H1 (cell line): ENCODE results near the gene TBX15. TPM values are rescaled to one million over a fixed set of nuclear protein-coding genes. Genes with fewer than 3 reads are reported as not detected.

ENCODE experiments used
- CTCF ChIA-PET: fragments of 300-600 bp; sonication (Branson Sonifier 250); formaldehyde crosslinking; loops from one replicate; lab custom pipeline; 2021; ENCODE audit not compliant: partially characterized antibody; lab: Charles Lee
- POLR2A ChIA-PET: fragments of 300-600 bp; sonication (Branson Sonifier 250); formaldehyde crosslinking; loops from one replicate; lab custom pipeline; 2021; ENCODE audit warnings: inconsistent platforms; ENCODE audit not compliant: partially characterized antibody; lab: Charles Lee
- DNase-seq, 2 experiments: peaks; one replicate each; pipeline versions ENCODE4 v3.0.0 to v3.0.0-alpha.2; 2010 to 2022; ENCODE audit warnings: low spot score in 2 of 2, low read depth in 1 of 2, mixed read lengths in 1 of 2
- FAIRE-seq: peaks from 2 replicates; lab custom pipeline; 2011; peaks lifted over from hg19 to GRCh38; lab: Jason Lieb, UNC
- H2AFZ ChIP-seq: 2 replicates; pipeline ENCODE4 v1.8.1; 2012; ENCODE audit warnings: low read length, inconsistent platforms
- H2AK5ac ChIP-seq: 2 replicates; pipeline ENCODE4 v1.6.1; 2013; ENCODE audit warnings: low read depth, low read length
- H2BK120ac ChIP-seq: replicated peaks from 2 replicates; pipeline ENCODE3; 2013; ENCODE audit warnings: low read depth, low read length, inconsistent platforms
- H2BK12ac ChIP-seq: 2 replicates; pipeline ENCODE4 v1.6.1; 2013; ENCODE audit warnings: low read depth, low read length
- H2BK15ac ChIP-seq: 2 replicates; pipeline ENCODE4 v1.6.1; 2013; ENCODE audit warnings: low read length
- H2BK20ac ChIP-seq: 2 replicates; pipeline ENCODE4 v1.6.1; 2013; ENCODE audit warnings: low read length
- H2BK5ac ChIP-seq: 2 replicates; pipeline ENCODE4 v1.6.1; 2013; ENCODE audit warnings: low read depth, low read length
- H3K14ac ChIP-seq: 2 replicates; pipeline ENCODE4 v1.6.1; 2013; ENCODE audit warnings: inconsistent platforms; ENCODE audit not compliant: insufficient read length
- H3K18ac ChIP-seq: 2 replicates; pipeline ENCODE4 v1.6.1; 2013; ENCODE audit warnings: low read length; ENCODE audit errors: extremely low read depth
- H3K23ac ChIP-seq: 2 replicates; pipeline ENCODE4 v1.6.1; 2013; ENCODE audit warnings: inconsistent platforms; ENCODE audit not compliant: insufficient read length
- H3K23me2 ChIP-seq: 2 replicates; pipeline ENCODE4 v1.6.1; 2013; ENCODE audit warnings: low read depth, low read length
- H3K27ac ChIP-seq: 2 replicates; pipeline ENCODE4 v1.6.1; 2011; ENCODE audit warnings: low read depth, low read length, inconsistent platforms
- H3K27me3 ChIP-seq, 4 experiments: replicated peaks in 1 of 4; 1 replicate in 1 of 4; 2 replicates in 3 of 4; pipeline versions ENCODE4 v1.6.1 to v1.8.1; 2011 to 2013; ENCODE audit warnings: low read length in 3 of 4, mild to moderate bottlenecking in 3 of 4, inconsistent platforms in 2 of 4, mixed read lengths in 2 of 4, moderate library complexity in 1 of 4; ENCODE audit not compliant: control insufficient read depth in 3 of 4, insufficient read depth in 3 of 4; ENCODE audit errors: extremely low read depth in 1 of 4
- H3K36me3 ChIP-seq, 4 experiments: 2 replicates each; pipeline versions ENCODE4 v1.6.1 to v1.8.1; 2011 to 2013; ENCODE audit warnings: mild to moderate bottlenecking in 4 of 4, low read length in 3 of 4, moderate library complexity in 2 of 4, control low read depth in 1 of 4, inconsistent platforms in 1 of 4; ENCODE audit not compliant: insufficient read depth in 4 of 4, control insufficient read depth in 2 of 4
- H3K4ac ChIP-seq: replicated peaks from 2 replicates; pipeline ENCODE3; 2013; ENCODE audit warnings: low read length, low read depth, mixed read lengths, inconsistent platforms; ENCODE audit not compliant: insufficient read length
- H3K4me1 ChIP-seq, 4 experiments: replicated peaks in 1 of 4; 1 replicate in 1 of 4; 2 replicates in 3 of 4; pipeline versions ENCODE4 v1.6.1 to v1.8.1; 2011 to 2013; ENCODE audit warnings: low read length in 3 of 4, inconsistent platforms in 2 of 4, mixed read lengths in 1 of 4; ENCODE audit not compliant: insufficient read depth in 4 of 4, control insufficient read depth in 3 of 4
- H3K4me2 ChIP-seq, 2 experiments: 2 replicates each; pipeline versions ENCODE4 v1.6.1 to v1.8.1; 2011 to 2013; ENCODE audit warnings: low read depth in 2 of 2, low read length in 2 of 2, control low read depth in 1 of 2, inconsistent platforms in 1 of 2, mild to moderate bottlenecking in 1 of 2; ENCODE audit not compliant: insufficient read depth in 1 of 2
- H3K4me3 ChIP-seq, 4 experiments: fragments of 200-600, 300-600 bp in 1 of 4; sonication (generic), shearing (Covaris generic), sonication (Bioruptor Twin) in 1 of 4; 2 replicates each; pipeline versions ENCODE4 v1.5.1 to v1.8.1; 2011 to 2016; ENCODE audit warnings: low read length in 4 of 4, low read depth in 3 of 4, control low read depth in 2 of 4, inconsistent platforms in 2 of 4, mild to moderate bottlenecking in 2 of 4, mixed read lengths in 1 of 4, moderate library complexity in 1 of 4; ENCODE audit not compliant: insufficient read depth in 2 of 4; ENCODE audit errors: extremely low read depth in 1 of 4
- H3K56ac ChIP-seq: replicated peaks from 2 replicates; pipeline ENCODE3; 2013; ENCODE audit warnings: low read depth, mild to moderate bottlenecking, mixed read lengths, low read length, inconsistent platforms; ENCODE audit not compliant: insufficient read length
- H3K79me1 ChIP-seq: 2 replicates; pipeline ENCODE4 v1.6.1; 2013; ENCODE audit warnings: low read depth, low read length, control low read depth
- H3K79me2 ChIP-seq, 2 experiments: 2 replicates each; pipeline versions ENCODE4 v1.6.1 to v1.8.1; 2012 to 2013; ENCODE audit warnings: low read length in 2 of 2, mild to moderate bottlenecking in 2 of 2, inconsistent platforms in 1 of 2; ENCODE audit not compliant: insufficient read depth in 2 of 2, control insufficient read depth in 1 of 2
- H3K9ac ChIP-seq, 4 experiments: replicated peaks in 1 of 4; 1 replicate in 1 of 4; 2 replicates in 3 of 4; pipeline versions ENCODE4 v1.6.1 to v1.8.1; 2011 to 2013; ENCODE audit warnings: low read depth in 3 of 4, low read length in 3 of 4, control low read depth in 2 of 4, mild to moderate bottlenecking in 2 of 4, moderate library complexity in 2 of 4, inconsistent platforms in 1 of 4; ENCODE audit errors: extremely low read depth in 1 of 4
- H3K9me3 ChIP-seq, 2 experiments: 2 replicates each; pipeline versions ENCODE4 v1.6.1 to v1.8.1; 2012 to 2013; ENCODE audit warnings: mild to moderate bottlenecking in 2 of 2, moderate library complexity in 2 of 2, control low read depth in 1 of 2, inconsistent platforms in 1 of 2, low read depth in 1 of 2, low read length in 1 of 2, mixed read lengths in 1 of 2; ENCODE audit not compliant: insufficient read depth in 2 of 2
- H4K20me1 ChIP-seq, 2 experiments: replicated peaks in 1 of 2; 2 replicates each; pipeline versions ENCODE3 to v1.8.1; 2011 to 2013; ENCODE audit warnings: inconsistent platforms in 2 of 2, low read length in 2 of 2, mild to moderate bottlenecking in 1 of 2; ENCODE audit not compliant: insufficient read depth in 2 of 2, control insufficient read depth in 1 of 2
- H4K5ac ChIP-seq: 2 replicates; pipeline ENCODE4 v1.6.1; 2013; ENCODE audit warnings: low read length, low read depth, mixed read lengths, inconsistent platforms; ENCODE audit not compliant: insufficient read length
- H4K8ac ChIP-seq: 2 replicates; pipeline ENCODE4 v1.8.0; 2013; ENCODE audit warnings: mild to moderate bottlenecking, moderate library complexity, low read length, inconsistent platforms; ENCODE audit not compliant: insufficient read depth; ENCODE audit errors: extremely low read depth
- H4K91ac ChIP-seq: replicated peaks from 2 replicates; pipeline ENCODE3; 2013; ENCODE audit warnings: low read length, mixed read lengths, inconsistent platforms; ENCODE audit not compliant: insufficient read length
- KDM1A ChIP-seq: fragments of 200-600, 300-600 bp; sonication (generic); IDR thresholded peaks from 2 replicates; pipeline ENCODE4 v1.7.1; 2016; ENCODE audit warnings: mild to moderate bottlenecking, low read length, borderline replicate concordance
- SUZ12 ChIP-seq: fragments of 200-600 bp; sonication (generic); IDR thresholded peaks from 2 replicates; pipeline ENCODE4 v1.6.1; 2012; ENCODE audit warnings: mild to moderate bottlenecking, inconsistent platforms, low read length, moderate library complexity, mixed read lengths
- WGBS, 2 experiments: shearing (Covaris generic) in 1 of 2; methylation state at CpG; one replicate each; pipeline versions ENCODE4 v1.1.6 to v1.1.7; 2013 to 2015; ENCODE audit warnings: low lambda C conversion rate in 2 of 2, mixed read lengths in 2 of 2, inconsistent platforms in 1 of 2, low coverage in 1 of 2, missing lambda C conversion rate in 1 of 2; ENCODE audit not compliant: insufficient replicate concordance in 2 of 2, insufficient coverage in 1 of 2, insufficient read length in 1 of 2; ENCODE audit errors: extremely low coverage in 1 of 2, missing lambda C conversion rate in 1 of 2; 5-methylcytosine and 5-hydroxymethylcytosine counted together
- polyA plus RNA-seq, 7 experiments: library from polyadenylated mRNA; depleted of rRNA in 3 of 7; stranded (reverse) in 5 of 7; unstranded in 2 of 7; fragments of >200 nt in 5 of 7; fragments of 200-250 nt in 2 of 7; gene quantifications; 1 replicate in 5 of 7; 2 replicates in 1 of 7; 4 replicates in 1 of 7; pipeline versions ENCODE4 v1.2.1 to v1.2.3, GENCODE V29; 2011 to 2013; ENCODE audit warnings: missing spikeins in 2 of 7, mixed read lengths in 2 of 7
- total RNA-seq: library from RNA; stranded (reverse); fragmentation: NEBNext Ultra II Directional; extraction: Animal tissue kit (Norgen Biotek cat#: 25700); gene quantifications from 2 replicates; pipeline ENCODE4 v1.2.1, GENCODE V29; 2021

The TBX15 gene
- total and polyA plus RNA-seq, 2 of the 8 experiments (the other 6 are each of a cell fraction or from before 2014, with no cell fraction given), result 0.14 to 0.24 TPM

GRCh38 chr1:118998171-118998570 is 10.0 kb upstream of the TBX15 start:
- no peak overlapping the region for H2BK15ac ChIP-seq
- 0 out of 2 replicates have a peak, but pooled peaks have one; percentile 17 for TF ChIP-seq SUZ12
- no peak for TF ChIP-seq KDM1A
- TF ChIP-seq, all 59 proteins: peak for 1
- ChIA-PET CTCF (interaction anchor here (1.3 to 2.6 kb wide), 3 partner anchors 8 to 13 kb away, joined by 3 to 8 read pairs (median 3); no protein-coding TSS in a partner anchor), POLR2A (interaction anchor here (0.8 to 1.4 kb wide), 2 partner anchors 9 to 14 kb away, joined by 5 read pairs; no protein-coding TSS in a partner anchor)
- H4K91ac ChIP-seq, result no peak overlapping the region
- no peak for DNase-seq
- H3K79me1 ChIP-seq, result no peaks in the 10 kb centered on the region
- H3K27me3 ChIP-seq, result peaks cover 100% of the 10 kb centered on the region in 4 experiments
- H2BK20ac ChIP-seq, result no peak overlapping the region
- H4K8ac ChIP-seq, result no peak overlapping the region
- H3K9ac ChIP-seq, result no peak overlapping the region
- WGBS, 2 experiments, result 64% methylated on average over 2 of the region's 2 CpGs; no CpG with 5 or more reads in 1 of the 2 experiments
- H2AFZ ChIP-seq, result no peak overlapping the region
- H2BK120ac ChIP-seq, result no peak overlapping the region
- H3K4me3 ChIP-seq, result no peak overlapping the region
- peaks cover 10 to 33% (median 12%) of the 10 kb centered on the region in 4 experiments for H3K4me1 ChIP-seq
- no peaks in the 10 kb centered on the region for H3K9me3 ChIP-seq
- peaks cover 7 to 28% of the 10 kb centered on the region in 2 experiments for H4K20me1 ChIP-seq
- no peaks in the 10 kb centered on the region for H3K79me2 ChIP-seq
- no peak overlapping the region for H4K5ac ChIP-seq
- peak overlapping the region in 1 of 2 experiments; percentile 85; a peak in 1 of 4 replicates for H3K4me2 ChIP-seq
- FAIRE-seq, result no peak
- H3K36me3 ChIP-seq, result no peaks in the 10 kb centered on the region
- H3K4ac ChIP-seq, result no peak overlapping the region
- H3K23me2 ChIP-seq, result no peaks in the 10 kb centered on the region; the same call in 1 of the 2 replicates
- H2AK5ac ChIP-seq, result no peak overlapping the region
- H2BK5ac ChIP-seq, result no peak overlapping the region
- no peak overlapping the region for H2BK12ac ChIP-seq
- no peak overlapping the region for H3K23ac ChIP-seq
- H3K56ac ChIP-seq, result no peak overlapping the region
- no peak overlapping the region for H3K14ac ChIP-seq
- H3K27ac ChIP-seq, result no peak overlapping the region
- no peak overlapping the region for H3K18ac ChIP-seq
